Measurements from ENCODE around the gene SLU7. TPM values are rescaled to one million over a fixed set of nuclear protein-coding genes. Genes with fewer than 3 reads are reported as not detected.

SLU7 gene
- total RNA-seq, 1 experiment from 2014 or later: 43.6 TPM

DNA sequence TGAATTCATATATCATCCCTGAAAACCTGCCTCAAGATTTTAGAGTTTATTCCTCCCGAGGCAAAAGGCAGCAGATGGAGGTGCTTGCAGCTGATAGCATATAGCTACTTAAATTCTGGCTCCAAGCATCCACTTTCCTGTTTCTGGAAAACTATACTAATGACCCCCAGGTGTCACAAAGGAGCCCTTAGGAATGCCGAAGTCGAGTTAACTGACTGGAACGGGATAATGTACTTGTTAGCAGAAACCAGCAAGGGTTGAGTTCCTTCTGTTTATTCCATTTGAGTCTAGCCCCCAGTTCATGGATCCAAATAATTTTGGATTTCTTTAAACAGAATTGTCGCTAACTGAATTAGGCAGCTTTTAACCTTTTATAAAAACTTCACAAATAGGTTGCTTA lies 47.2 kb upstream of the SLU7 start:
- no peaks in the 10 kb centered on the region for H4K20me1 ChIP-seq (ENCODE audit: insufficient read depth)
- intact Hi-C loops (cut with micrococcal nuclease): no loop called here
- ChIA-PET RAD21 (ENCODE audit: low non-redundant PET in 1 of 2, low total read pairs in 2 of 2, uncharacterized antibody in 2 of 2, unreplicated experiment in 2 of 2) (no interaction called here), CTCF (interaction anchor here (0.8 kb wide), 1 partner anchor 27 kb away, joined by 4 read pairs; no protein-coding TSS in a partner anchor), POLR2A (no interaction called here)
- DNase-seq (ENCODE audit: low read depth, low spot score) (no peak), ATAC-seq (no peak)
- no peaks in the 10 kb centered on the region for H3K36me3 ChIP-seq (ENCODE audit: control insufficient read depth in 1 of 2, insufficient read depth in 2 of 2, low read length in 2 of 2)
- no peaks in the 10 kb centered on the region for H3K4me1 ChIP-seq (ENCODE audit: control insufficient read depth in 1 of 2, insufficient read depth in 2 of 2, low read length in 2 of 2)
- no peaks in the 10 kb centered on the region for H3K9me2 ChIP-seq (ENCODE audit: insufficient read depth)
- H3K79me2 ChIP-seq (ENCODE audit: insufficient read depth, low read length): no peaks in the 10 kb centered on the region
- BruUV-seq (replicated peaks): no TSS peak
- H3K9me3 ChIP-seq (ENCODE audit: control insufficient read depth in 1 of 2, insufficient read depth in 1 of 2, low read depth in 1 of 2, low read length in 2 of 2): no peaks in the 10 kb centered on the region
- no peak overlapping the region for H3K4me3 ChIP-seq (replicated peaks in 1 of 2; ENCODE audit: low read depth in 1 of 2, low read length in 2 of 2)
- H3K9ac ChIP-seq (ENCODE audit: low read length): no peak overlapping the region
- no peak overlapping the region for H3K4me2 ChIP-seq (ENCODE audit: low read length)
- H3K27ac ChIP-seq (ENCODE audit: low read depth, low read length): no peak overlapping the region
- no peak overlapping the region for H2AFZ ChIP-seq (ENCODE audit: low read depth, low read length, poor library complexity, severe bottlenecking)
- 0 out of 2 replicates have a peak, but pooled peaks cover 3% of the 10 kb centered on the region for H3K27me3 ChIP-seq (ENCODE audit: insufficient read depth, low read length)
- TF ChIP-seq JUND (IDR thresholded peaks at IDR 0.05) (no peak), TCF7L2 (IDR thresholded peaks at IDR 0.05; ENCODE audit: borderline replicate concordance, extremely low read depth, insufficient read depth, insufficient read length) (no peak), EGR1 (IDR thresholded peaks at IDR 0.05; ENCODE audit: low read depth) (no peak), SIN3A (IDR thresholded peaks at IDR 0.05; ENCODE audit: low read depth) (no peak), SP1 (IDR thresholded peaks at IDR 0.05; ENCODE audit: low read depth) (no peak)
- TF ChIP-seq, protein P1, sequence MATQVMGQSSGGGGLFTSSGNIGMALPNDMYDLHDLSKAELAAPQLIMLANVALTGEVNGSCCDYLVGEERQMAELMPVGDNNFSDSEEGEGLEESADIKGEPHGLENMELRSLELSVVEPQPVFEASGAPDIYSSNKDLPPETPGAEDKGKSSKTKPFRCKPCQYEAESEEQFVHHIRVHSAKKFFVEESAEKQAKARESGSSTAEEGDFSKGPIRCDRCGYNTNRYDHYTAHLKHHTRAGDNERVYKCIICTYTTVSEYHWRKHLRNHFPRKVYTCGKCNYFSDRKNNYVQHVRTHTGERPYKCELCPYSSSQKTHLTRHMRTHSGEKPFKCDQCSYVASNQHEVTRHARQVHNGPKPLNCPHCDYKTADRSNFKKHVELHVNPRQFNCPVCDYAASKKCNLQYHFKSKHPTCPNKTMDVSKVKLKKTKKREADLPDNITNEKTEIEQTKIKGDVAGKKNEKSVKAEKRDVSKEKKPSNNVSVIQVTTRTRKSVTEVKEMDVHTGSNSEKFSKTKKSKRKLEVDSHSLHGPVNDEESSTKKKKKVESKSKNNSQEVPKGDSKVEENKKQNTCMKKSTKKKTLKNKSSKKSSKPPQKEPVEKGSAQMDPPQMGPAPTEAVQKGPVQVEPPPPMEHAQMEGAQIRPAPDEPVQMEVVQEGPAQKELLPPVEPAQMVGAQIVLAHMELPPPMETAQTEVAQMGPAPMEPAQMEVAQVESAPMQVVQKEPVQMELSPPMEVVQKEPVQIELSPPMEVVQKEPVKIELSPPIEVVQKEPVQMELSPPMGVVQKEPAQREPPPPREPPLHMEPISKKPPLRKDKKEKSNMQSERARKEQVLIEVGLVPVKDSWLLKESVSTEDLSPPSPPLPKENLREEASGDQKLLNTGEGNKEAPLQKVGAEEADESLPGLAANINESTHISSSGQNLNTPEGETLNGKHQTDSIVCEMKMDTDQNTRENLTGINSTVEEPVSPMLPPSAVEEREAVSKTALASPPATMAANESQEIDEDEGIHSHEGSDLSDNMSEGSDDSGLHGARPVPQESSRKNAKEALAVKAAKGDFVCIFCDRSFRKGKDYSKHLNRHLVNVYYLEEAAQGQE (IDR thresholded peaks at IDR 0.05; ENCODE audit: low read depth): no peak
- TF ChIP-seq, protein P2, sequence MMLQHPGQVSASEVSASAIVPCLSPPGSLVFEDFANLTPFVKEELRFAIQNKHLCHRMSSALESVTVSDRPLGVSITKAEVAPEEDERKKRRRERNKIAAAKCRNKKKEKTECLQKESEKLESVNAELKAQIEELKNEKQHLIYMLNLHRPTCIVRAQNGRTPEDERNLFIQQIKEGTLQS (IDR thresholded peaks at IDR 0.05): no peak

DNA sequence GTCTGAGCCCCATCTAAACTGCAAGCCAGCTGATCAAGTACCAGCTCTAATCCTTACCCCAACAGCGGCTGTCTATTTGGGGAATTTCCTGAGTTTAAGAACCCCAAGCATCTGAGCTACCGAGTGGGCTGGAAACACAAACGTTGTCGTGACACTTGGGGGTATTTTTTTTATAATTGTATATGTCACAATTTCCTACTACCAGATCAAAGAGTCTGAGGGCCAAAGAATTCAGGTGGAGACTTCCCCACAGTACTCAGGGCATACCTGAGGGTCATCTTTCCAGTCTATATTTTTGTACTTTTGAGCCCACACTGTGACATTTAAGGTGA lies 45.6 kb upstream of the SLU7 start:
- CTCF ChIA-PET: no interaction called here
- Histone ChIP-seq H3K9me2 (ENCODE audit: insufficient read depth) (no peaks in the 10 kb centered on the region), H2AFZ (ENCODE audit: low read depth, low read length, poor library complexity, severe bottlenecking) (no peak overlapping the region), H4K20me1 (ENCODE audit: insufficient read depth) (no peaks in the 10 kb centered on the region), H3K4me1 (ENCODE audit: control insufficient read depth in 1 of 2, insufficient read depth in 2 of 2, low read length in 2 of 2) (no peaks in the 10 kb centered on the region), H3K79me2 (ENCODE audit: insufficient read depth, low read length) (no peaks in the 10 kb centered on the region), H3K27ac (ENCODE audit: low read depth, low read length) (no peak overlapping the region), H3K9ac (ENCODE audit: low read length) (no peak overlapping the region), H3K27me3 (ENCODE audit: insufficient read depth, low read length) (no peaks in the 10 kb centered on the region), H3K4me3 (replicated peaks in 1 of 2; ENCODE audit: low read depth in 1 of 2, low read length in 2 of 2) (no peak overlapping the region), H3K9me3 (ENCODE audit: control insufficient read depth in 1 of 2, insufficient read depth in 1 of 2, low read depth in 1 of 2, low read length in 2 of 2) (no peaks in the 10 kb centered on the region), H3K4me2 (ENCODE audit: low read length) (no peak overlapping the region), H3K36me3 (ENCODE audit: control insufficient read depth in 1 of 2, insufficient read depth in 2 of 2, low read length in 2 of 2) (no peaks in the 10 kb centered on the region)
- POLR2A ChIA-PET: no interaction called here
- ATAC-seq (no peak), DNase-seq (ENCODE audit: low read depth, low spot score) (no peak)
- no TSS peak for BruUV-seq (replicated peaks)
- RAD21 ChIA-PET (ENCODE audit: low non-redundant PET in 1 of 2, low total read pairs in 2 of 2, uncharacterized antibody in 2 of 2, unreplicated experiment in 2 of 2): no interaction called here
- intact Hi-C loops (cut with micrococcal nuclease): no loop called here
- TF ChIP-seq, protein P3, sequence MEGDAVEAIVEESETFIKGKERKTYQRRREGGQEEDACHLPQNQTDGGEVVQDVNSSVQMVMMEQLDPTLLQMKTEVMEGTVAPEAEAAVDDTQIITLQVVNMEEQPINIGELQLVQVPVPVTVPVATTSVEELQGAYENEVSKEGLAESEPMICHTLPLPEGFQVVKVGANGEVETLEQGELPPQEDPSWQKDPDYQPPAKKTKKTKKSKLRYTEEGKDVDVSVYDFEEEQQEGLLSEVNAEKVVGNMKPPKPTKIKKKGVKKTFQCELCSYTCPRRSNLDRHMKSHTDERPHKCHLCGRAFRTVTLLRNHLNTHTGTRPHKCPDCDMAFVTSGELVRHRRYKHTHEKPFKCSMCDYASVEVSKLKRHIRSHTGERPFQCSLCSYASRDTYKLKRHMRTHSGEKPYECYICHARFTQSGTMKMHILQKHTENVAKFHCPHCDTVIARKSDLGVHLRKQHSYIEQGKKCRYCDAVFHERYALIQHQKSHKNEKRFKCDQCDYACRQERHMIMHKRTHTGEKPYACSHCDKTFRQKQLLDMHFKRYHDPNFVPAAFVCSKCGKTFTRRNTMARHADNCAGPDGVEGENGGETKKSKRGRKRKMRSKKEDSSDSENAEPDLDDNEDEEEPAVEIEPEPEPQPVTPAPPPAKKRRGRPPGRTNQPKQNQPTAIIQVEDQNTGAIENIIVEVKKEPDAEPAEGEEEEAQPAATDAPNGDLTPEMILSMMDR (IDR thresholded peaks at IDR 0.05 in 2 of 3, conservative IDR thresholded peaks at IDR 0.05 in 1 of 3; ENCODE audit: borderline replicate concordance in 1 of 3, insufficient read depth in 1 of 3, low read depth in 2 of 3, low read length in 2 of 3): no peak
- TF ChIP-seq ELF1 (IDR thresholded peaks at IDR 0.05; ENCODE audit: borderline replicate concordance, low read depth): no peak
- no peak for TF ChIP-seq SRF (IDR thresholded peaks at IDR 0.05; ENCODE audit: low read depth)
- TF ChIP-seq EGR1 (IDR thresholded peaks at IDR 0.05; ENCODE audit: low read depth): no peak
- no peak for TF ChIP-seq FOSL1 (IDR thresholded peaks at IDR 0.05; ENCODE audit: low read depth)
- TF ChIP-seq CEBPB (IDR thresholded peaks at IDR 0.05; ENCODE audit: low read depth): no peak
- no peak for TF ChIP-seq ZNF274 (IDR thresholded peaks at IDR 0.05; ENCODE audit: low read depth, low read length)
- TF ChIP-seq, protein P4, sequence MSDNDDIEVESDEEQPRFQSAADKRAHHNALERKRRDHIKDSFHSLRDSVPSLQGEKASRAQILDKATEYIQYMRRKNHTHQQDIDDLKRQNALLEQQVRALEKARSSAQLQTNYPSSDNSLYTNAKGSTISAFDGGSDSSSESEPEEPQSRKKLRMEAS (IDR thresholded peaks at IDR 0.05): no peak
